ENCODE measurements around the gene G3BP1.

DNA sequence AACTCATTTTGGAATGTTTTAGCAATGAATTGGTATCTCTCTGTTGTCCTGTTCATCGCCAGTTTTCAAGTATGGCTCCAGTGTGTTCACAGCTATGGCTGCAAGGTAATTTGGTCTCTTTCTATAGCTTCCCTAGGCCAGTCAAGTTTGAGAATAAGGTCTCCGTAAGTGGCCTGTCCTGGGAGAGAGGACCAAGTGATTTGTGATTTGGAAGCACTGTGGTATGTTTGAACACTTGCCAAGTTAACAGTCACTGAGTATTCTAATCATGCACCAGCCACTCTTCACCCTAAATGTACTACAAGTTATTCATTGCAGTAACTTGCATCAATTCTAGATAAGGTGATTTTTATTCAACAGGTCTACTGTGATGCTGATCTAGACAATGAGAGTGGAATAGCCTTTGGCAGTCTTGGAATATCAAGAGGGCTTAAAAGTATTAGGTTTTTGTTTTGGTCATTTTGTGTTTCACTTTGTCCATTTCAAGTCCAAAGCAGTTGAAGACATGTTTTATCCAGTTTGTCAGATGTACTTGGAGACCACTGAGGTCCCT is 41.1 kb downstream of the G3BP1 start:
- TF ChIP-seq, protein P1, sequence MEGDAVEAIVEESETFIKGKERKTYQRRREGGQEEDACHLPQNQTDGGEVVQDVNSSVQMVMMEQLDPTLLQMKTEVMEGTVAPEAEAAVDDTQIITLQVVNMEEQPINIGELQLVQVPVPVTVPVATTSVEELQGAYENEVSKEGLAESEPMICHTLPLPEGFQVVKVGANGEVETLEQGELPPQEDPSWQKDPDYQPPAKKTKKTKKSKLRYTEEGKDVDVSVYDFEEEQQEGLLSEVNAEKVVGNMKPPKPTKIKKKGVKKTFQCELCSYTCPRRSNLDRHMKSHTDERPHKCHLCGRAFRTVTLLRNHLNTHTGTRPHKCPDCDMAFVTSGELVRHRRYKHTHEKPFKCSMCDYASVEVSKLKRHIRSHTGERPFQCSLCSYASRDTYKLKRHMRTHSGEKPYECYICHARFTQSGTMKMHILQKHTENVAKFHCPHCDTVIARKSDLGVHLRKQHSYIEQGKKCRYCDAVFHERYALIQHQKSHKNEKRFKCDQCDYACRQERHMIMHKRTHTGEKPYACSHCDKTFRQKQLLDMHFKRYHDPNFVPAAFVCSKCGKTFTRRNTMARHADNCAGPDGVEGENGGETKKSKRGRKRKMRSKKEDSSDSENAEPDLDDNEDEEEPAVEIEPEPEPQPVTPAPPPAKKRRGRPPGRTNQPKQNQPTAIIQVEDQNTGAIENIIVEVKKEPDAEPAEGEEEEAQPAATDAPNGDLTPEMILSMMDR (IDR thresholded peaks at IDR 0.05) = no peak
- TF ChIP-seq POLR2A (IDR thresholded peaks at IDR 0.05) = no peak

Data from thyroid gland (tissue), 4 donors.